Activated CD8-positive, alpha-beta memory T cell treated with anti-CD3 and anti-CD28 coated beads, Interleukin-2, amount 50 U/mL, for 48 hours (primary cell): ENCODE measurements around the gene TMCC1.
"Not testable (repeated sequence)": the region's sequence is repeated elsewhere in the genome, so short reads cannot be mapped to it uniquely, and the experiment has no call there.

Source experiments
- DNase-seq: peaks from one replicate; pipeline ENCODE4 v3.0.0-alpha.2; 2020

The TMCC1 gene

GRCh38 chr3:129618901-129619671, 274.4 kb downstream of the TMCC1 start:
- DNase-seq: no peak

GRCh38 chr3:129618186-129618820, 275.2 kb downstream of the TMCC1 start:
- DNase-seq: no peak

- DNase-seq: no peak
These were observed 275.9 kb downstream of the TMCC1 start for GRCh38 chr3:129617381-129618185.

- no peak for DNase-seq
These were observed 276.8 kb downstream of the TMCC1 start for GRCh38 chr3:129616713-129617112.

GRCh38 chr3:129616291-129616690, 277.2 kb downstream of the TMCC1 start:
- DNase-seq: no peak

- DNase-seq: no peak
These were observed 277.7 kb downstream of the TMCC1 start for GRCh38 chr3:129615751-129616281.

GRCh38 chr3:129614927-129615363, 278.6 kb downstream of the TMCC1 start:
- DNase-seq: no peak

- DNase-seq: no peak
These were observed 279.1 kb downstream of the TMCC1 start for GRCh38 chr3:129614435-129614834.

GRCh38 chr3:129613367-129613740, 280.2 kb downstream of the TMCC1 start:
- no peak for DNase-seq

- no peak for DNase-seq
These were observed 280.8 kb downstream of the TMCC1 start for GRCh38 chr3:129612534-129613366.

- DNase-seq: no peak
These were observed 281.5 kb downstream of the TMCC1 start for GRCh38 chr3:129611812-129612533.

- DNase-seq: no peak
These were observed 282.1 kb downstream of the TMCC1 start for GRCh38 chr3:129611446-129611800.

- not testable (repeated sequence) for DNase-seq
These were observed 282.6 kb downstream of the TMCC1 start for GRCh38 chr3:129610794-129611445.

GRCh38 chr3:129610276-129610675, 283.2 kb downstream of the TMCC1 start:
- no peak for DNase-seq

GRCh38 chr3:129609591-129610182, 283.8 kb downstream of the TMCC1 start:
- DNase-seq: no peak

- DNase-seq: no peak
These were observed 284.4 kb downstream of the TMCC1 start for GRCh38 chr3:129608936-129609590.

- DNase-seq: no peak
These were observed 285.2 kb downstream of the TMCC1 start for GRCh38 chr3:129608087-129608935.

GRCh38 chr3:129607391-129608068, 286.0 kb downstream of the TMCC1 start:
- DNase-seq: no peak
